CD4-positive, alpha-beta T cell treated with Interleukin-17A for 1 hour (primary cell): ENCODE data around the gene CCDC71L.
"Not testable (repeated sequence)": the region's sequence is repeated elsewhere in the genome, so short reads cannot be mapped to it uniquely, and the experiment has no call there.

Experiments
- DNase-seq: peaks from one replicate; pipeline ENCODE4 v3.0.0-alpha.2; 2020

Gene CCDC71L

GRCh38 chr7:106660862-106661720, at the start of gene CCDC71L:
Gene CCDC71L (minus strand): TSS chr7:106661158. CDS start chr7:106660896, 262 bp downstream.
- DNase-seq, result peak; percentile 96

DNA sequence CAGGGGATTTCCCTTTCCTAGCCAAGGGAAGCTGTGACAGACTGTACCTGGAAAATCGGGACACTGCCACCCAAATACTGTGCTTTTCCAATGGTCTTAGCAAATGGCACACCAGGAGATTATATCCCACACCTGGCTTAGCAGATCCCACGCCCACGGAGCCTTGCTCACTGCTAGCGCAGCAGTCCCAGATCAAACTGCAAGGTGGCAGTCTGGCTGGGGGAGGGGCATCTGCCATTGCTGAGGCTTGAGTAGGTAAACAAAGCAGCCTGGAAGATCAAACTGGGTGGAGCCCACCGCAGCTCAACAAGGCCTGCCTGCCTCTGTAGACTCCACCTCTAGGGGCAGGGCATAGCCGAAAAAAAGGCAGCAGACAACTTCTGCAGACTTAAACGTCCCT, 48.6 kb upstream of the CCDC71L start:
- DNase-seq, result not testable (repeated sequence)

DNA sequence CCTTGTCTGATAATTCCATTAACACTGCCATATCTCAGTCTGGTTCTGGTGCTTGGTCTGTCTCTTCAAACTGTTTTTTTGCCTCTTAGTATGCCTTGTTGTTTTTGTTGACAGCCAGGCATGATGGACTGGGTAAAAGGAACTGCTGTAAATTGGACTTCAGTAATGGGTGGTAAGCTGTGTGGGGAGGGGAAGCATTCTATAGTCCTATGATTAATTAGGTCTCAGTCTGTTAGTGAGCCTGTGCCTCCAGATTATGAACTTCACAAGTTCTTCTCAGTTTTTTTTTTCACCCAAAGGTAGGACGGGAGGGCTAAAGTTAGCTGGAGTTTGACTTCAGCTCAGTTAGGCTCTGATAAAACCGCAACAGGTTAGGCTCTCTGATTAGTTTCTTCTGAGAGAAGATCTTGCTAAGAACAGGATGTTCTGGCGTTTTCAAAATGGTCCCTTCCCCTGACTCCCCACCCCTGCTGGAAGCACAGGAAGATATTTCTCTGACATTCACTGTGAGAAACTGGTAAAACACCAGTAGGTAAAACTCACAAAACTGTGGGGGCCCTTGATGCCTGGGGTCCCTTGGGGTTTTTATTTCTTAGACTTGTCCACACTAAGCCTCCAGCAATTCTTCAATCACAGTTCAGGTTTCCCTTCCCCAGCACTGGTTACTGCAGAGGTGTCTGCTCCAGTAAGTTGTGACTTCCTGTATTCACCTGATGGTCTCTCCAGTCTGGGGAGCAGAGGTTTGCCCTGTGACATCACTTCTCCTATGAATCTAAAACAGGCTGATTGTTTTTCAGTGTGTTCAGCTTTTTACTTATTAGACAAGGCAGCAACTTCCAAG, 43.3 kb upstream of the CCDC71L start:
- peak; percentile 29 for DNase-seq

GRCh38 chr7:106693677-106694353, 32.9 kb upstream of the CCDC71L start:
- DNase-seq, result no peak

GRCh38 chr7:106692450-106693051, 31.6 kb upstream of the CCDC71L start:
- DNase-seq, result no peak

DNA sequence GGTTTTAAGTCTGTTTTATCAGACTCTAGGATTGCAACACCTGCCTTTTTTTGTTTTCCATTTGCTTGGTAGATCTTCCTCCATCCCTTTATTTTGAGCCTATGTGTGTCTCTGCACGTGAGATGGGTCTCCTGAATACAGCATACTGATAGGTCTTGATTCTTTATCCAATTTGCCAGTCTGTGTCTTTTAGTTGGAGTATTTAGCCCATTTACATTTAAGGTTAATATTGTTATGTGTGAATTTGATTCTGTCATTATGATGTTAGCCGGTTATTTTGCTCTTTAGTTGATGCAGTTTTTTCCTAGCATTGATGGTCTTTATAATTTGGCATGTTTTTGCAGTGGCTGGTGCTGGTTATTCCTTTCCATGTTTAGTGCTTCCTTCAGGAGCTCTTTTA, 27.2 kb upstream of the CCDC71L start:
- not testable (repeated sequence) for DNase-seq

DNA sequence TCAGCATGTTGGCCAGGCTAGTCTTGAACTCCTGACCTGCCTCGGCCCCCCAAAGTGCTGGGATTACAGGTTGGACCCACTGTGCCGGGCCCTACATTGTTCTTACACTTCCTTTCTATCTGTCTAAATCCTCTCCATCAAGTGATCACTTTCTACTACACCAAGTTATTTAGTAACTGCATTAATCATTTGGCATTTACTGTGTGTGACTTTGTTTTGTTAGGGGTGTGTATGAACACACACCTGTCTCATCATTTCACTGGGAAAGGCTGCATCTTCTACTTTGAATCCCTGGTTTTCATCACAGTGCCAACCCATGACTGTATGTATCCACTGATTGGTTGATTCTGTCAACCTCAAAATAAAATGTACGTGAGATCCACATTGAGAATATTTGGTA, 23.0 kb upstream of the CCDC71L start:
- DNase-seq, result no peak

DNA sequence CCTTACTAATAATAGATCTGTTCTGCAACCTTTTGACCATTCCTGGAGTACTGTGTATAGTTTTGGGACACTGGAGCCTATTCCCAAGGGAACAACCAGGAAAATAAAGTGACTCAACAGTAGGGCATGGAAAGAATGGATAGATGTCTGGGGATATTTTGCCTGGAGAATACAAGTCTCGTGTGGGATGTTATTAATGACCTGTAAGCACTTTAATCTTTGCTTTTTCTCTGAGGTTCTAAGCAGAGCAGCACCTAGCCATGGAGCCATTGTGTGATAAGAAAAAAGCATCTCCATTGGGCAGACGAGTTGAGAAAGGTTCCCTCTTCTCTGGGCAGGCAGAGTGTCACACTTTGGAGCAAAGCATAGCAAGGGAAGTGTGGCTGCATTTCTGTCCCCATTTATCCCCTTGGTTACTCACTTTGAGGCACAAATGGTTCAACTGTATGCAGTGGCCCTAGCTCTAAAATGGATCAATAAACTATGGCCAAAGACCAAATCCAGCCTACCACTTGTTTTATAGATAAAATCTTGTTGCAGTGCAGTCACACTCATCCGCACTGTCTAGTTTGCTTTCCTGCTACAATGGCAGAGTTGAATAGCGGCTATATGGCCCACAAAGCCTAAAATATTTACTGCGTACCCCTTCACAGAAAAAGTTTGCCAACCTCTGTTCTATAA, 21.0 kb upstream of the CCDC71L start:
- DNase-seq, result no peak

GRCh38 chr7:106679153-106679931, 18.4 kb upstream of the CCDC71L start:
- DNase-seq, result no peak

GRCh38 chr7:106678795-106679152, 17.8 kb upstream of the CCDC71L start:
- DNase-seq, result no peak

- DNase-seq, result not testable (repeated sequence)
These were observed 15.5 kb upstream of the CCDC71L start for GRCh38 chr7:106676506-106676905.

DNA sequence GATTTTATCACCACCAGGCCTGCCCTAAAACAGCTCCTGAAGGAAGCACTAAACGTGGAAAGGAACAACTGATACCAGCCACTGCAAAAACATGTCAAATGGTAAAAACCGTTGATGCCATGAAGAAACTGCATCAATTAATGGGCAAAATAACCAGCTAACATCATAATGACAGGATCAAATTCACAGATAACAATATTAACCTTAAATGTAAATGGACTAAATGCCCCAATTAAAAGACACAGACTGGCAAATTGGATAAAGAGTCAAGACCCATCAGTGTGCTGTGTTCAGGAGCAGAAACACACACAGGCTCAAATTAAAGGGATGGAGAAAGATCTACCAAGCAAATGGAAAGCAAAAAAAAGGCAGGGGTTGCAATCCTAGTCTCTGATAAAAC, 12.7 kb upstream of the CCDC71L start:
- not testable (repeated sequence) for DNase-seq

DNA sequence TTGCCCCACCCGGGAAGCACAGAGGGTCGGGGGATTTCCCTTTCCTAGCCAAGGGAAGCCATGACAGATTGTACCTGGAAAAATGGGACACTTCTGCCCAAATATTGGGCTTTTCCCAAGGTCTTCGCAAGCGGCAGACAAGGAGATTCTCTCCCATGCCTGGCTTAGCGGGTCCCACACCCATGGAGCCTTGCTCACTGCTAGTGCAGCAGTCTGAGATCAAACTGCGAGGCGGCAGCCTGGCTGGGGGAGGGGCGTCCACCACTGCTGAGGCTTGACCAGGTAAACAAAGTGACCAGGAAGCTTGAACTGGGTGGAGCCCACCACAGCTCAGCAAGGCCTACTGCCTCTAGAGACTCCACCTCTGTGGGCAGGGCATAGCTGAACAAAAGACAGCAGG, 11.0 kb upstream of the CCDC71L start:
- not testable (repeated sequence) for DNase-seq

- no peak for DNase-seq
These were observed 10.2 kb upstream of the CCDC71L start for GRCh38 chr7:106671160-106671559.

- DNase-seq, result no peak
These were observed 8.0 kb upstream of the CCDC71L start for GRCh38 chr7:106668861-106669524.

DNA sequence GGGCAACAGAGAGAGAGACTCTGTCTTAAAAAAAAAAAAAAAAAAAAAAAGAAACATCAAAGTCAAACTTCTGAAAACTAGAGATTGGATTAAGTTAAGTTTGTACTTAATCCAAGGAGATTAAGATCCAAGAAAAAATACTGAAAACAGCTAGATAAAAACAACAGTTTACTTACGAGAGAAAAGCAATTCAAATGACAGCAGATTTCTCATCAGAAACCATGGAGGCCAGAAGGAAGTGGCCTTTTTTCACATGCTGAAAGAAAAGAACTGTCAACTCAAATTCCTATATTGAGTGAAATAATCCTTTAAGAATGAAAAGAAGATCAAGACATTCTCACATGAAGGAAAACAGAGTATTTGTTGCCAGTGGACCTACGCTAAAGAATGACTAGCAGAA, 5.4 kb upstream of the CCDC71L start:
- DNase-seq, result no peak

DNA sequence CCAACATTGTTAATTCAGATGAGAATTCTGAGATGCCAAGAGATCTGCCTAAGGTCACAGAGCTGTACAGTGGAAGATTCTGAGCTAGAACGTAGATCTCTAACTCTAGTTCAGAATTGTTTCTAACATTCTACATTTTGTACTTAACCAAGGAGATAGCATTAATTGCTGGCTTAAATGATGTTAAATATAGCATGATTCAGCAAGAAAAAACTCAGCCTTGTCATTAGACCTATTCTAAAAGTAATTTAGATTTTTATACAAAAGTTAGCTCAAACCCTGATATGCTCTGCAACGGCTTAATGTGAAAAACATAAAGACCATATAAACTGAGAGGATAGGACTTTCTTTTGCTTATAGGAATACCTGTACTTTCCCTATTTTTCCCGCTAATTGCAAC, 3.4 kb upstream of the CCDC71L start:
- DNase-seq, result no peak

- peak; percentile 82 for DNase-seq
These were observed 746 bp downstream of the CCDC71L start for GRCh38 chr7:106659963-106660861.

DNA sequence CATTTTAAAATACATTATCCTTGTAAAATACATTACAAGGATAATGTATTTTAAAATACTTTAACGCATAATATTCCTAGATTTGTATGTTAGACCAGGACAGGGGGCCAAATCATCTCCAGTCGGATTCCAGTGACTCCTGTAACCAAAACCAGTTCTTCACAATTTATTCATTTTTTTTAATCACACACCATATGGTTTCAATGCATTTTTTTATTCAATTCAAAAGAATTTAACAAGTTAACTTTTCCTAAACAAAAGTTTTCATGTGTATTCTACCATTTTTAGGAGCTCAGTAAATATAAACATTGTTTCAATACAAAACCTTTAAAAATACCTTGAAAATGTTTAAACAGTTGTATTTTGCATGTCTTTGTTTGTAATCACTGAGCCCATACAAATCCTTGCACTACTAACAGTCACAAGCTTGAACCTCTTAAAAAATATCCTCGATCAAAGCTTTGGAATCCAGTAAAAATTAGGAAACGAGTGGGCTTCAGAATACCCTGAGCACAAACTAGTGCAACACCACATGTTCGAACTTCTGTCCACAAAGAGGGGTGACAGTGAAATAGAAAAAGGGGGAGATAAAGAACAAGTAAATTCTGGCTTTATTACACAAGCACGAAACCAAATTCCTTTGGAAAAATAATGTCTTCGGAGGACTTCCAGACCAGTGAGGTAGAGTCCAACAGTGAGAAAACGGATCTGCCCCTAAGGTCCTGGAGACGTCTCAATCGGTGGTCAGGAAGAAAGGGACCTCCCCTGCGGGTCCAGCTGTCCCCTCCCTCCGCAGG, 1.6 kb downstream of the CCDC71L start:
- no peak for DNase-seq
